ENCODE results near the gene GALNT2.

The GALNT2 gene

DNA sequence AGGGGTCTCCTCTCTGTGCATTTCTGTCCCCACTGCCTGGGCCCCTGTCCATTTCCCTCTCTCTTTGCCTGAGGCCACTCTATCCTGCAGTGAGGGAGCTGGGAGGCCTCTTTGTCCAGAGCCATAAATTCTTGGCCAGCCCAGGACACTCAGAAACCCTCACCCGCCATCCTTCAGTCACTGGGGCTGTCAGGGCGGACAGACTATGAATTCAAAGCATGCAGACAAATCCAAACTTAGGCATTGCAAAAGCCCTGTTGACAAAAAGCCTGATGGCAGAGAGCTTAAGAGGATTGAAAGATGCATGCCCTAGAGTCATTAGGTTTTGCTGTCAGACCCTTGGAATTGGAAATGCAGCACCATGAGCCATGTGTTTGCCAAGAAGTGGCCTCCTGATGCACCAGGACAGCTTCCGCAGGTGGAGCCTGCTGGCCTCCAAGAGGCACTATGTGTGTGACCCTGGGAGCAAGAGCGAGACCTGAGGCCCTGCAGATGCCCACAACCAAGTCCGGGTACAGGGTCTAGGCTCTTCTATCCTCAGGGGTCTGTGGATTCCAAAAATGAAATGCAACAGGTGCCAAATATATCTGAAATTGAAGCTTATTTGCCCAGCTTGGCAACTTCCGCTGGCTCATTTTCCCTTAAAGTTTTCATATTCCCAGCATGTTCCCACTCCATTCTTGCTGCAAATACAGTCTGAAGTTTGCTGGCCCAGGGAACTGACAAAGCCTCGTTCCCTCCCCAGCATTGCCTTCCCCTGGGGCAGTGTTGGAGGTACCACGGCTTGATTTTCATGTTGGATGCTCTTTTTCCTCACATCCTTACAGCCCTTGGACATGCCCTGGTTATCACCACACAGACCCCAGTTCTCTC, 181.2 kb downstream of the GALNT2 start:
- no peak for DNase-seq

DNA sequence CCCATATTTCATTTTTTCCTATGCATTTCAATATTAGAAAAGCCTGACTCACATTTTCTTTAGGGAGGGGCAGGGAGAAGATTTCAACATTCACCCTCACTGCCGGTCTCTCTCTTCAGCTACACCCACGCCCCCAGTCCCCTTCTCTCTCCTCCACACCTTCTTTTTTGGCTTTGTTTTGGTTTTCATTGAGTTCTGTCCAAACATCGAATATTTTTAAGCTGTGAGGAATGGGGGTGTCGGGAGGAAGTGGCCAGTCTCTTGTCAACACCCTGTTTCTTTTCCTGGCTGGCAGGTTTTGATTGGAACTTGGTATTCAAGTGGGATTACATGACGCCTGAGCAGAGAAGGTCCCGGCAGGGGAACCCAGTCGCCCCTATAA, 181.8 kb downstream of the GALNT2 start:
- no peak for DNase-seq

DNA sequence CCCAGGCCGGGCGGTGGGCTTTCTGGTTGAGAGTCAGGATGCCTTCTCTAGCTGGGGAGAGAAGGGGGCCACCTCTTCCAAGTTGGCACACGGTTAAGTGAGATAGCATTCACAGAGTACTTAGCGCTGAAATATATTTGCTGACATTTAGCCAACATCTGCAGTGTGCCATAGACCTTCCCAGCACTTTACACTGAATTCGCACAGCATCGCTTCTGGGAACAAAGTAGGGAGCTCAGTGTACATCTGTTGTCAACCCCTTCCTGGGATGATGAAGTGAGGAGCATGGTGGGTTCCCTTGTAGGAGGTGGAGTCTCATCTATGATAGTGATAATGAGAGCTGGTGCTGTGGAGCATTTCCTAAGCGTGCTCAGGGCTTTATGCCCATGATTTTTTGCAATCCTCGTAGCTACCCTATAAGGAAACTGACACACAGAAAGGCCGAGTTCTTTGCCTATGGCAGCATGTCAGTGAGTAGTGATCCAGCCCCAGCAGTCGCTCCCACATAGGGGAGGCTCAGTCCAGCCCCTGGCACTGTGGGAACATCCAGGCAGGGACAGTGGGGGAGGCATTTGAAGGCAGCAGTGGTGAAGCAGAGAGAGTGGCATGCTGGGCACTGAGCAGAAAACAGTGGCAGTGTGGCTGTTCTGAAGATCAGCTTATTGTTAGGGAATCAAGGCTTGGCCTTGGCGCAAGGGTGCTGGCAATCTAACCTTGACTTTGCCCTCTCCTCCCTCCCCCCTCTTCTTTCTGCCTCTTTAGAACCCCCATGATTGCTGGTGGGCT, 182.8 kb downstream of the GALNT2 start:
- DNase-seq: no peak

DNA sequence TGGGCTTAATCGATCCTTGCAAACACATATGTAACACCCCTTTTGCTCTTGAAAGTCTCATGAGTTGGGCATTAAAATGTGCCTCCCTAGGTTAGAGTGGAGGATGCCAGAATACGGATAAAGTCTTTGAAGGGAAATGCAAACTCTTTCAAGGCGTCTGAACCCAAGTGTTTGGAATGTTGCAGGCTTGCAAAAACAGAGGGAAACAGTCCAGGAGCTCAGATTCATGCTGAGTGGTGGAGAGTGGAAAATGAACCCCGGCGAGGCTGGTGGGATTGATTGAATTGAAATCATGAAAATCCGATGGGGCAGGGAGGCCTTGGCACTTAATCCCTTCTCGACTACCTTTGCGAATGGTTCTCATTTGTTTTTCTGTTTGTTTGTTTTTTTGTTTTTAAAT, 183.6 kb downstream of the GALNT2 start:
- no peak for DNase-seq

DNA sequence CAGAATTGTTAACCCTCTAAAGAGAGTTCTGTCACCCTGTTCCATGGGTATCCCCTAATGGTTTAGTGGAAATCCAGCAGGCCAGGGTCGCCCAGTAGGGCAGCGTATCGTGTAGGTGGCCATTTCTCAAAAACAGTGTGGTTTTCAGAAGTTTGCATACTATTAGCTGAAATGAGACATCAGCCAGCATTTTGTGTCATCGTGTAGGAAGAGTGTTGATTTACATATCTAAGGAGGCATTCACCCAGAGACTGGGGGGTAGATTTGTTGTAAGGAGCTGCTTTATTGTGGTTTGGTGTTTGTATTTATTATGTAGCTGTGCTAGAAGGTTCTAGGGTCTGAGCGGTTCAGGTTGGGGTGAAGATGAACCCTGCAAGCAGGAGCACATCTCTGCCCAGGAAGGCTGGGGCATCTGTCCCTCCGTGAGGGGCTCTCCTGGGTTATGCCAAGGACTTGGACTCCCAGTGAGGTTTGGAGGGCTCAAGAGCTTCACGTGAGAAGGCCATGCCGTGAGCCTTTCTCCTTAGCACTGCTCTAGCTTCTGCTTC, 184.7 kb downstream of the GALNT2 start:
- no peak for DNase-seq

DNA sequence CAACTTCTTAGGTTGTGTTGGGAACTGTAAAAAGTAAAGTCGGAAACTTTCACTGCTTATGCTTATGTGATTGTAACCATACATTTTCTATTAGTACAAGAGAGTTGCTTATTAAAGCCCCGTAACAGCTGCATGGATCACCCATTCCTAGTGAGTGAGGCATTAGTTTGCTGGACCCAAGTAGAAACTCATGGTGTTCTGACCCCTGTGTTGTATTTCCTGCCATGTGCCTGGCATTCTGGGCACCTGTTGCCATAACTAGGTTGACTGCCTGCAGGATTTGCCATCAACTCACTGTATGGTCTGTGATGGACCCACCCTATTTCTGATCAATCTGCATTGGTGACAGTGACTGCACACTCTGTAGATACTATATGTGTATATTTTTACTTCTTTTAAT, 186.1 kb downstream of the GALNT2 start:
- no peak for DNase-seq

DNA sequence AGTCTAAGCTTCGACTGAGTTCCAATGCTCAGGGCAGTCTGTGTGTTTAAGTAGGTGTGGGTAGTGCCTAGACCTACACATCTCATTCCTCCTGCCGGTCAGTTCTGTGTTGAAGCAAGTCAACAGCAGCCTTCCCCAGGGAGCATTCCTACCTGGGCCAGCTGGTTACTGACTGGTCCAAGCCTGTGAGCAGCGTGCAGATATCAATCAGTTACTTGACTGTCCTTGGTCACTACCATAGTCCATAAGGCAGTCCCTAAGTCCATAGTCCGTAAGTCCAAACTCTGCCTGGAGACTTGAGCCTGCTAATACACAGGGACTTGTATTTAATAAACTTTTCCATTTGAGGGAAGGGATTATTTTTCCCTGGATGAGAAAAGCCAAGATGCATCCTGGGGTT, 187.2 kb downstream of the GALNT2 start:
- no peak for DNase-seq

DNA sequence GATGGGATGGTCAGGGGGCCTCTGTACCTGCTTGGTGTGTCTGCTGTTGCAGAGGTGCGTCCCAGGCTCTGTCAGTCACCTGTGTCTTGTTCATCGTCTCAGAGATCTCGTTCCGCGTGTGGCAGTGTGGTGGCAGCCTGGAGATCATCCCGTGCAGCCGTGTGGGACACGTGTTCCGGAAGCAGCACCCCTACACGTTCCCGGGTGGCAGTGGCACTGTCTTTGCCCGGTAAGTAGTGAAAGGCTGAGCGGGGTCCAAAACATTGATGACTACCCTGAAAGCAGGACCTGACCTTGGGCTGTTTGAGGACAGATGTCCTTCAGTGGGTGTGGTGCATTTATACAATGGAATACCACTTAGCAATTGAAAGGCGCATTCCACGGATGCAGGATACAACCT, 188.1 kb downstream of the GALNT2 start:
- DNase-seq: no peak

DNA sequence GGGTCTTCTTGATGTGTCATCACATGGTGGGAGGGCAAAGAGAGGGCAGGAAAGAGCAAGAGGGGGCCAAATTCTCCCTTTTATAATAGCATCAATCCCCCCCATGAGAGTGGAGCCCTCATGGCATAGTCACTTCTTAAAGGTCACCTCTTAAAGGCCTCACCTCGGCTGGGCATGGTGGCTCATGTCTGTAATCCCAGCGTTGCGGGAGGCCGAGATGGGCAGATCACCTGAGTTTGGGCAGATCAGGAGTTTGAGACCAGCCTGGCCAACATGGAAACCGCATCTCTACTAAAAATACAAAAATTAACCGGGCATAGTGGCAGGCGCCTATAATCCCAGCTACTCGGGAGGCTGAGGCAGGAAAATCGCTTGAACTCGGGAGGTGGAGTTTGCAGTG, 189.0 kb downstream of the GALNT2 start:
- DNase-seq: no peak

DNA sequence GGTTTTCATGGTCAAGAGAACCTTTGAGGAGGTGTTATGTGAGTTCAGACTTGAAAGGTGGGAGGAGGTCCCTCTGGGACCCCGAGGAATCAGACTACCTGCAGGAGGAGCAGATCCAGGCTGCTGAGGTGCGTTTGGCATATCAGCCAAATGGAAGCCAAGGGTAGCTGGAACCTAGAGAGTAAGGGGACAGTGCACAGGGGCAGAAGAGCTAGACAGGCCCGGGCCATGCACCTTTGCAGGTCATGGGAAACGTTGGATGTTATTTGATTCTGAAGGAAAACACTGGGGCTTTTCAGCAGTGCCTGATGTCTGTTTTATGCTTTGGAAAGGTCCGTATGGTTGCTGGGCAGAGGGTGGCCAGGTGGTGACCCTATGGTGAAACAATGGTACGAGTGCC, 189.9 kb downstream of the GALNT2 start:
- no peak for DNase-seq

DNA sequence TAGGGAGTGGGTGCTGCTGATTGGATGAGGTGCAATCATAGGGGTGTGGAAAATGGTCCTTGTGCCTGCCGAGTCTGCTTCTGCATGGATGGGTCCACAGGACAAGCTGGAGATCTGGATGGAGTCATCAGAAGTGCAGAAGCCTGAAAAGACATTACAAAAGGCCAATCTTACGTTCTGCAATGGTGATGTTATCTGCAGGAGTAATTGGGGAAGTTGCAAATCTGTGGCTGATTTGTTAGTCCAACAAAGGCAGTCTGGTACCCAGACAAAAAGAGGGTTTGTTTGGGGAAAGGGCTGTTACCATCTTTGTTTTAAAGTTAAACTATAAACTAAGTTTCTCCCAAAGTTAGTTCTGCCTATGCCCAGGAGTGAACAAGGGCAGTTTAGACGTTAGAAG, 192.6 kb downstream of the GALNT2 start:
- no peak for DNase-seq

DNA sequence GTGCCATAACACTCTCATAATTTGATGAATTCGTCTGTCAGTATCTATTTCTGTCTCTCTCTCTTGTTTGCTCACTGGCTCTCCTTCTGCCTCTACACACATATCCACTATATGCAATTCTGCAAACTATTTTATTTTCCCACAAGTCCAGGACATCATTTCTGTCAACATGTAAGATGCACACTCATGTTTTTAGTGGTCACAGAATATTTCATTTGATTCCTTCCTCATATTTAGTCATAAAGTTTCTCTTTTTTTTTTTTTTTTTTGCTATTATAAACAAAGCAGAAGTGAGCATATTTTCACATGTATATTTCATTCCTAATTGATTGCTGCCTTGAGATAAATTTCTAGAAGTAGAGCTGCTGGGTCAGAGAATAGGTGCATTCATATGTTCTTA, 193.8 kb downstream of the GALNT2 start:
- DNase-seq: no peak

DNA sequence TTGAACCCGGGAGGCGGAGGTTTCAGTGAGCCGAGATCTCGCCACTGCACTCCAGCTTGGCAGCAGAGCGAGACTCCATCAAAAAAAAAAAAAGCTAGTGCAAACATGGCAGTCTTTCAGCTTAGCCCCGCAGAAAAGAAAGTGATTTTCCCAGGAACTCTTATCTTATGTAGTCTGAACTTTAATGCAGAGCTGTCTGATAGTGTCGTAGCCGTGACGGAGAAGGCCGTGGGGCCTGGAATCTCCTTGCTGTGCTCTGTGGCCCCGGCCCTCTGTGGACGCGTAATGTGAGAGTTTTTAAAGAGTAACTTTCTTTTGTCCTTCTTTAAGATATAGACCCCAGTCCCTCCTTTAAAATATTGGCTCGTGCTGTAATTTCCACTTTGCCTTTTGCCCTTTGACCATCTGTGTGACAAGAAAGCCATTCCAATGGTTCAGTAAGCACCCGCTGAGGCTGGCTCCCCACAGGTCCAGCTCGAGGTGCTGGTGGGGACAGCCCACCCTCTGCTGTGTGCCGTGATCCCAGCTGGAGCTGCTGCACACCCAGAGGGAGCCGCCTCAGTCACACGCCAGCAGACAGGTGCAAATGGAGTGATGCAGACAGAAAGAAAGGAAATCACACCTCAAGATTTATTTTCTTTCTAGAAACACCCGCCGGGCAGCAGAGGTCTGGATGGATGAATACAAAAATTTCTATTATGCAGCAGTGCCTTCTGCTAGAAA, 195.1 kb downstream of the GALNT2 start:
- DNase-seq: no peak

DNA sequence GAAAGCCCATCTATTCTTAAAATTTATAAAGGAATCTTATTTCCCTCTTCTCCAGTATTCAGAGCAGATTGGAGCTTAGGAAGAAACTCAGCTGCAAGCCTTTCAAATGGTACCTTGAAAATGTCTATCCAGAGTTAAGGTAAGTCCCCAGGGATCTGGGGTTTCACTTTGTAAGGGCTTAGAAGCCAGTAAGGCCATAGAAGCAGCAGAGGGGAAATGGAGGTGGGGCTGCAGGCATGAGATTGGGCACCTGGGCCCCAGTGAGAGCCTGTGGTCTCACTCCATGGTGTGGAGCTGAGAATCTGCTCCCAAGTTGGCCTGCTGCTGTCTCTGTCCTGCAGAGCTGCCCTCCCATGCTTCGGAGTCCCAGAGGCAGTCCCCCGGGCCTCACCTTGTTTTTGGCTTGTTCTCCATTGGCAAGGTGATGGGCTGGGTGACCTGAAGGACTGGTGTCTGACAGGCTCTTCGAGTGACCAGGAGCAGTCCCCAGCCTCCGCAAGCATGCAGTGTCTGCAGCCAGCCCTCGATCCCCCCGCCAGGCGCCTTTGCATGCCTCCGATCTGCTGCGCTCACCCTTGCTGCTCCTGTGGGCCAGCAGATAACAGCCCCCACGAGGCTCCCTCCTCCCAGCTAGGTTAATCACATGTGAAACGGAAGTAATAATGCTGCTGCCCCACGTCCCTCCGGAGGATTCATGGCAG, 196.0 kb downstream of the GALNT2 start:
- DNase-seq: no peak

DNA sequence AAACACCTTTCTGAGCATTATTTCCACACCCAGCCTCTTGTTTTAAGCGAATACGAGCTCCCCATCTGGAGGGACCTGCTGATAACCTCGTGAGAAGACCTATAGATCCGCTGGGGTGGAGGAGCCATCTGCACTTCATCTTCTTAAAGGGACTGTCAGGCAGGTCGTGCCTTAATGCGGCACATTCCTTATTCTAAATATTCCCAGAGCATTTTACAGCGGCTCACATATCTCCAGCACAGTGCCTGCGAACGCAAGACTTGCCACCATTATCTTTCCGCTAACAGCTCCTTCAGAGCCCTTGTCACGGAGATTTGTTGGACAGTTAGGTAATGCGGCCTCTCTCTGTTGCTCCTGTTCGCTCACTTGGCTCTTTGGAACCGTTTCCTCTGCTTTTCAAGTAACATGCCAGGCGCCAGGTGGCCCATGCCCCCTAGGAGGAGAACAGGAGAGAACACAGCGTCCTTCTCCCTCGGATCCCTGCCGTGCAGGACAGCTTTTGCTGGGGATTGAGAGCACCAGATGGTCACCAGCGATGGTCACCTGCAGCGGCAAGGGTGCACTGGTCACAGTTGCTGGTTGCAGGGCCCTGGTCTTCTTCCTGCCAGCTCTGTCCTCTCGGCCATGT, 196.6 kb downstream of the GALNT2 start:
- DNase-seq: no peak

DNA sequence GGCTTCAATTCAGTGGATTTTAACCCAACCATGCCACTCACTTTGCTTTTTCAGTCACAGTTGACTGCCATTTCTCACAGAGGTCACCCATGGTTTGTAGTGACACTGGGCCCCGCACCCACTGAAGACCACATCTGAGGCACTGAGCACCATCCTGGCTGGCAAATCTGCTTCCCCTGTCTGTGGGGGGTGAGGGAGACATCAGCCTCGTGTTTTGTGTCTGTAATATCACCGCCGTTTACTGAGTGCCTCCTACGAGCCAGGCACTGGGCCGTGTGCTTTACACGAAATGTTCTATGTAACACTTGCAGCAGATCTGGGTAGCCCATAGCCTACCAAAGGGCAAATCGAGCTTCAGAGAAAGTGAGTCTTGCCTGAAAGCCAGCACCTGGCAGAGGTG, 197.3 kb downstream of the GALNT2 start:
- DNase-seq: no peak

DNA sequence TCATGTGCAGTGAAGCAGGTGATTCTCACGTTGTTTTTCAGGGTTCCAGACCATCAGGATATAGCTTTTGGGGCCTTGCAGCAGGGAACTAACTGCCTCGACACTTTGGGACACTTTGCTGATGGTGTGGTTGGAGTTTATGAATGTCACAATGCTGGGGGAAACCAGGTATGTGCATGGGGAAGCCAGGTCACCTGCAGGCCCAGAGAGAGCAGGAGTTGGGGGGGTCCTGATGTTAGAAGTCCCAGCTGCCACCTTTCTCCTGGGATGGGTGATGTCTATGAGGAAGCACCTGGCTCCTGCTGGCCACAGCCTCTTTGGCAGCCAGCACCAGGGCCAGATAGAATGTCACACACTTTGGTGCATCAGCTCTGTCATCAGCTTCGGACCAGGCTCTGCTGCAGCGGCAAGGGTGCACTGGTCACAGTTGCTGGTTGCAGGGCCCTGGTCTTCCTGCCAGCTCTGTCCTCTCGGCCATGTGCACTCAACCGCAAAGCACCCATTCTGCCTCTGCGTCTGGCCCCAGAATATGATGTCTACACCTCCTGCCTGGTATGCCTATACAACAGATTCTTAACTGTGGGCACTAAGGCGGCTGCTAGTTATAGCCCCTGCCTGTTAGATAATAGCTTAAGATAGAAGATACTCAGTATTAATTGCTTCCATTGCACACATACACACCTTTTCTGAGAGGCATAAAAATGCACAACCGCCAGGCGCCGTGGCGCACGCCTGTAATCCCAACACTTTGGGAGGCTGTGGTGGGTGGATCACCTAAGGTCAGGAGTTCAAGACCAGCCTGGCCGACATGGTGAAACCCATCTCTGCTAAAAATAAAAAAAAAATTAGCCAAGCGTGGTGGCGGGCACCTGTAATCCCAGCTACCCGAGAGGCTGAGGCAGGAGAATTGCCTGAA, 198.4 kb downstream of the GALNT2 start:
- no peak for DNase-seq

DNA sequence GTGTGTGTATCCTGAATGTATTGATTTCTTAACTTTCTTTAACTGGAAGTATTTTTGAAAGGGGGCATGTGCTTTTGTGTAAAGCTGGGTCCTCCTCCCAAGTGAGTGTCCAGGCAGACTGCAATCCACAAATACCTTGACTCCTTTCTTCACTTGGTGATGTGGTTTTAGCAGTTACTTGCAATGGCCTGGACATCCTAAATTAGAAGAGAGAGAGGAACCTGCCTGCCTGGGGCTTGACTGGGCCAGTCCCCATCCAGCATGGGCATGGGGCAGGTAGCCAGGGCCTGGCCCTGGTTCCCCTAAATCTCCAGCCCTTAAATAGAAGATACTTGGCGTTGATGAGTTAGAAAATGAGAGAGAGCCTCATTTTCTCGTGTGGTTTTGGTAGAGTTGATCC, 199.4 kb downstream of the GALNT2 start:
- DNase-seq: no peak

DNA sequence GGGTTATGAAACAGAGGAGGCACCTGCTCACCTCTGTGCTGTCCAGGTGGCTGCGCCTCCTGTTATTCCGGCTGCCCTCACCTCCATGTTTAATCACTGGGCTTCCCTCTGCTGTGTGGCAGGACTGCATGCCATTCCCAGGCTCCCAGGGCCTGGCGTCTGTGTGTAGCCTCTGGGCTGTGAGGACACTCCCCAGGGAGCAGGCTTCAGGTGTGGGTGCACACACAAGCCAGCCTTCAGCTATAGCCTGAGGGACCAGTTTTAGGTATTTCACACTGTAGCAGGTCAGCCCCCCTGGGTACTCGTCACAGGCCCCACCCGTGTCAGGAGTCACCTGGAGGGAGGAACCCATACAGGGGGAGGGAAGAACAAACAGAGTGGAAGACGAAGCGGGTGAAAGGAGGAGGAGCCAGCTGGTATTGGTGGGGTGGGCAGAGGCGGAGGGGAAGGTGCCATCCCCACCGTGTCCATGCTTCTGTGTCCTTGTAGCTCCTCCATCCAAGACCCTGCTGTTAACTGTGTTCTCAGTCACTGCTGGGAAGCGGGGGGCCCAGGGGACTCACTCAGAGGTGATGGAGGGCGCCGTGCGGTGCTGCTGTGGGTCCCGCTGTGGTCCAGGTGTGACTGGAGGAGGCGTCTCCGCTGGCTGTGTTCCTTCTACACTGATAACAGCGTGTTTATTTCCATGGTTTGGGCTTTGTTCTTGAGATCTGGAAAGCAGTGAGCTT, 200.5 kb downstream of the GALNT2 start:
- no peak for DNase-seq

DNA sequence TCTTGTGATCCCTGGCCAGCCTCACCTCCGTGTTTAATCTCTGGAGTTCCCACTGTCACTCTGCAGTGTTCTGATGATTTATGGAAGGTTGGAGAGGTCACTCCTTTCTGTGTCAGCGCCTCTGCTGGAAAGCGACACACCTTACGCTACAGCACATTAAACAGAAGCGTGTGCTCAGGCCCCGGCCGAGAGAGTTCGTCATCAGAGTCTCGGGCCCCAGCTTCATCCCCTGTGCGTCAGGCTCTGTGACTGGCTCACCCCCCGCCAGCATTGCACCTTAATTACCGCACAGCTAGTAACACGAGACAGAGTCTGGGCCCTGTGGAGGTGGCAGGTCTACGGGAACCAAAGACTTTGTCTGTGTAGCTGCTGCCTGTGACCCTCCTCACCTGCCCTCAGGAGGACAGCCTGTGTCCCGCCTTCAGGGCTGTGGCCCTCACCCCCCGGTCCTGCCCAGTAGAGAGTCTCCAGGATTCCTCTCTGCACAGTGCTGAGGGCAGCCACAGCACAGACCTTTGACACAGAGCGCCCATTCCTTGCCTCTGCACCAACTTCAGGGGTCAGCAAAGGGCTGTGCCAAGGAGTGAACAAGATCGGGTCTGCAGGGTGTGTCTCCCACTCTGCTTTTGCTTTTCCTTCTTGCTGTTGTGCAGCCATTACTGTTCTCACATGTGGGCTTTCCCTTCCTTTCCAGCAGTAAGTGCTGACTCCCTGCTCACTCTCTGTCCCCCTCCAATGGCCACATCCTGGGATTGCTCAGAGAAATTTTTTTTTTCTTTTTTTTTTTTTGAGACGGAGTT, 201.5 kb downstream of the GALNT2 start:
- DNase-seq: no peak

Data from NCI-H187 treated with DMSO at 0.1 percent for 48 hours (cell line).